H9 (cell line): ENCODE measurements around the gene PPM1B. TPM values are rescaled to one million over a fixed set of nuclear protein-coding genes. Genes with fewer than 3 reads are reported as not detected.

ENCODE experiments used
- DNase-seq: peaks from one replicate; pipeline ENCODE4 v3.0.0-alpha.2; 2017
- H2AFZ ChIP-seq: one replicate; pipeline ENCODE4 v1.6.1; 2013; ENCODE audit warnings: mild to moderate bottlenecking, low read length, control low read depth, moderate library complexity
- H2AK5ac ChIP-seq: 2 replicates; pipeline ENCODE4 v1.6.1; 2013; ENCODE audit warnings: low read length, control low read depth, mixed read lengths; ENCODE audit not compliant: insufficient read length
- H2BK120ac ChIP-seq: one replicate; pipeline ENCODE4 v1.6.1; 2013; ENCODE audit warnings: low read depth, mild to moderate bottlenecking, low read length, control low read depth, inconsistent platforms; ENCODE audit not compliant: poor library complexity, severe bottlenecking
- H2BK12ac ChIP-seq: 2 replicates; pipeline ENCODE4 v1.6.1; 2013; ENCODE audit warnings: low read length, control low read depth, mixed read lengths, low read depth; ENCODE audit not compliant: insufficient read length
- H2BK15ac ChIP-seq: 2 replicates; pipeline ENCODE4 v1.6.1; 2013; ENCODE audit warnings: low read depth, low read length, control low read depth
- H2BK20ac ChIP-seq: one replicate; pipeline ENCODE4 v1.6.1; 2013; ENCODE audit warnings: low read depth, mild to moderate bottlenecking, low read length, control low read depth, inconsistent platforms; ENCODE audit not compliant: poor library complexity, severe bottlenecking
- H2BK5ac ChIP-seq: 2 replicates; pipeline ENCODE4 v1.6.1; 2013; ENCODE audit warnings: low read length, control low read depth, mixed read lengths; ENCODE audit not compliant: insufficient read length
- H3K14ac ChIP-seq: 2 replicates; pipeline ENCODE4 v1.6.1; 2013; ENCODE audit warnings: low read length, control low read depth; ENCODE audit not compliant: insufficient read depth
- H3K18ac ChIP-seq: 2 replicates; pipeline ENCODE4 v1.6.1; 2013; ENCODE audit warnings: low read depth, mild to moderate bottlenecking, mixed read lengths, low read length, control low read depth; ENCODE audit not compliant: insufficient read length
- H3K23ac ChIP-seq: 2 replicates; pipeline ENCODE4 v1.6.1; 2013; ENCODE audit warnings: low read length, control low read depth, mixed read lengths, low read depth; ENCODE audit not compliant: insufficient read length
- H3K23me2 ChIP-seq: 2 replicates; pipeline ENCODE4 v1.6.1; 2013; ENCODE audit warnings: low read depth, mild to moderate bottlenecking, mixed read lengths, low read length, control low read depth; ENCODE audit not compliant: insufficient read length, poor library complexity, severe bottlenecking
- H3K27ac ChIP-seq: 2 replicates; pipeline ENCODE4 v1.5.1; 2013; ENCODE audit warnings: low read length, control low read depth, mixed read lengths, low read depth; ENCODE audit not compliant: insufficient read length
- H3K27me3 ChIP-seq: 2 replicates; pipeline ENCODE4 v1.6.1; 2013; ENCODE audit warnings: low read length, control low read depth, inconsistent platforms; ENCODE audit not compliant: insufficient read depth
- H3K4ac ChIP-seq: 2 replicates; pipeline ENCODE4 v1.6.1; 2013; ENCODE audit warnings: low read depth, mild to moderate bottlenecking, control low read depth, inconsistent platforms, low read length, moderate library complexity
- H3K4me1 ChIP-seq: 2 replicates; pipeline ENCODE4 v1.6.1; 2013; ENCODE audit warnings: low read length, control low read depth, inconsistent platforms; ENCODE audit not compliant: insufficient read depth
- H3K4me2 ChIP-seq: 2 replicates; pipeline ENCODE4 v1.6.1; 2013; ENCODE audit warnings: low read length, control low read depth, mixed read lengths; ENCODE audit not compliant: insufficient read length, insufficient read depth
- H3K56ac ChIP-seq: 2 replicates; pipeline ENCODE4 v1.6.1; 2013; ENCODE audit warnings: low read depth, mild to moderate bottlenecking, mixed read lengths, low read length, control low read depth; ENCODE audit not compliant: insufficient read length
- H3K79me1 ChIP-seq: 2 replicates; pipeline ENCODE4 v1.6.1; 2013; ENCODE audit warnings: low read depth, mild to moderate bottlenecking, moderate library complexity, low read length, control low read depth, inconsistent platforms; ENCODE audit not compliant: insufficient read depth, poor library complexity, severe bottlenecking
- H3K79me2 ChIP-seq: 2 replicates; pipeline ENCODE4 v1.6.1; 2013; ENCODE audit warnings: low read length, control low read depth, inconsistent platforms; ENCODE audit not compliant: insufficient read depth
- H3K9ac ChIP-seq: 2 replicates; pipeline ENCODE4 v1.6.1; 2013; ENCODE audit warnings: low read length, control low read depth, mixed read lengths; ENCODE audit not compliant: insufficient read length; ENCODE audit errors: extremely low read depth
- H3K9me3 ChIP-seq: one replicate; pipeline ENCODE4 v1.6.1; 2013; ENCODE audit warnings: low read depth, low read length, inconsistent platforms; ENCODE audit not compliant: control insufficient read depth
- H3T11ph ChIP-seq: one replicate; pipeline ENCODE4 v1.6.1; 2013; ENCODE audit warnings: mild to moderate bottlenecking, low read length, control low read depth, inconsistent platforms
- H4K20me1 ChIP-seq: one replicate; pipeline ENCODE4 v1.6.1; 2013; ENCODE audit not compliant: control insufficient read depth, insufficient read length, insufficient read depth
- H4K5ac ChIP-seq: 2 replicates; pipeline ENCODE4 v1.6.1; 2013; ENCODE audit warnings: low read depth, mild to moderate bottlenecking, mixed read lengths, low read length, control low read depth; ENCODE audit not compliant: insufficient read length
- H4K8ac ChIP-seq: replicated peaks from 2 replicates; pipeline ENCODE4 v1.6.1; 2013; ENCODE audit warnings: low read length, control low read depth, mixed read lengths, low read depth; ENCODE audit not compliant: insufficient read length
- H4K91ac ChIP-seq: 2 replicates; pipeline ENCODE4 v1.6.1; 2013; ENCODE audit warnings: low read depth, mild to moderate bottlenecking, moderate library complexity, mixed read lengths, low read length, control low read depth; ENCODE audit not compliant: insufficient read length
- H3K27ac Mint-ChIP-seq, 3 experiments: 2 replicates in 2 of 3; 3 replicates in 1 of 3; pipeline ENCODE4 v1.8.0; 2020 to 2021; ENCODE audit warnings: mixed read lengths in 3 of 3, mild to moderate bottlenecking in 1 of 3, moderate library complexity in 1 of 3
- H3K27me3 Mint-ChIP-seq: 2 replicates; pipeline ENCODE4 v1.8.0; 2021; ENCODE audit warnings: low read depth, mild to moderate bottlenecking, moderate library complexity, mixed read lengths
- H3K36me3 Mint-ChIP-seq, 3 experiments: 2 replicates in 2 of 3; 3 replicates in 1 of 3; pipeline ENCODE4 v1.8.0; 2020 to 2021; ENCODE audit warnings: low read depth in 3 of 3, mixed read lengths in 3 of 3; ENCODE audit not compliant: insufficient read depth in 1 of 3
- H3K4me1 Mint-ChIP-seq, 2 experiments: 2 replicates each; pipeline ENCODE4 v1.8.0; 2020; ENCODE audit warnings: mixed read lengths in 2 of 2
- H3K4me3 Mint-ChIP-seq, 2 experiments: 2 replicates in 1 of 2; 3 replicates in 1 of 2; pipeline ENCODE4 v1.8.0; 2020 to 2021; ENCODE audit warnings: mild to moderate bottlenecking in 2 of 2, mixed read lengths in 2 of 2, moderate library complexity in 1 of 2
- H3K9me3 Mint-ChIP-seq, 2 experiments: 2 replicates in 1 of 2; 3 replicates in 1 of 2; pipeline ENCODE4 v1.8.0; 2020; ENCODE audit warnings: mild to moderate bottlenecking in 2 of 2, mixed read lengths in 2 of 2, moderate library complexity in 1 of 2
- WGBS: extraction: QIAGEN DNeasy Blood & Tissue Kit; methylation state at CpG from one replicate; pipeline ENCODE4 v1.1.7; 2013; ENCODE audit warnings: missing lambda C conversion rate, low lambda C conversion rate, mixed read lengths; ENCODE audit not compliant: insufficient read length; ENCODE audit errors: extremely low coverage; 5-methylcytosine and 5-hydroxymethylcytosine counted together
- total RNA-seq: library from RNA; stranded (reverse); gene quantifications from 2 replicates; pipeline ENCODE4 v1.2.1, GENCODE V29; 2021
- TF ChIP-seq, protein P1 (sequence below): fragments of 200-600 bp; sonication (generic); conservative IDR thresholded peaks from 3 replicates; pipeline ENCODE4 v1.8.0; 2021; ENCODE audit warnings: antibody characterized with exemption, mild to moderate bottlenecking

PPM1B gene
- total RNA-seq, 1 experiment from 2014 or later: 156 TPM

GRCh38 chr2:44163777-44164176 is 4.9 kb upstream of the PPM1B start:
- no peak overlapping the region for H2BK5ac ChIP-seq
- no peak overlapping the region for H3K18ac ChIP-seq
- H4K20me1 ChIP-seq: no peaks in the 10 kb centered on the region
- H2AFZ ChIP-seq: no peak overlapping the region
- peaks cover 12 to 31% (median 15%) of the 10 kb centered on the region in 3 experiments for H3K36me3 Mint-ChIP-seq
- no peak overlapping the region for H3K4me2 ChIP-seq
- no peak overlapping the region for H3K23ac ChIP-seq
- no peaks in the 10 kb centered on the region for H3K27me3 Mint-ChIP-seq
- H4K91ac ChIP-seq: no peak overlapping the region
- H3K27ac Mint-ChIP-seq: no peak overlapping the region
- WGBS: no CpG with 5 or more reads among the region's 2 CpGs
- peaks cover 4% of the 10 kb centered on the region for H3K23me2 ChIP-seq
- H4K8ac ChIP-seq: no peak overlapping the region
- H3K4me1 Mint-ChIP-seq: peaks cover 14 to 19% of the 10 kb centered on the region in 2 experiments
- no peaks in the 10 kb centered on the region for H3K79me1 ChIP-seq
- no peak overlapping the region for H2BK120ac ChIP-seq
- H3K27ac ChIP-seq: no peak overlapping the region
- H3K4me1 ChIP-seq: peaks cover 3% of the 10 kb centered on the region; the same call in 1 of the 2 replicates
- H3K9me3 ChIP-seq: no peaks in the 10 kb centered on the region
- no peak overlapping the region for H2BK12ac ChIP-seq
- TF ChIP-seq, protein P1, sequence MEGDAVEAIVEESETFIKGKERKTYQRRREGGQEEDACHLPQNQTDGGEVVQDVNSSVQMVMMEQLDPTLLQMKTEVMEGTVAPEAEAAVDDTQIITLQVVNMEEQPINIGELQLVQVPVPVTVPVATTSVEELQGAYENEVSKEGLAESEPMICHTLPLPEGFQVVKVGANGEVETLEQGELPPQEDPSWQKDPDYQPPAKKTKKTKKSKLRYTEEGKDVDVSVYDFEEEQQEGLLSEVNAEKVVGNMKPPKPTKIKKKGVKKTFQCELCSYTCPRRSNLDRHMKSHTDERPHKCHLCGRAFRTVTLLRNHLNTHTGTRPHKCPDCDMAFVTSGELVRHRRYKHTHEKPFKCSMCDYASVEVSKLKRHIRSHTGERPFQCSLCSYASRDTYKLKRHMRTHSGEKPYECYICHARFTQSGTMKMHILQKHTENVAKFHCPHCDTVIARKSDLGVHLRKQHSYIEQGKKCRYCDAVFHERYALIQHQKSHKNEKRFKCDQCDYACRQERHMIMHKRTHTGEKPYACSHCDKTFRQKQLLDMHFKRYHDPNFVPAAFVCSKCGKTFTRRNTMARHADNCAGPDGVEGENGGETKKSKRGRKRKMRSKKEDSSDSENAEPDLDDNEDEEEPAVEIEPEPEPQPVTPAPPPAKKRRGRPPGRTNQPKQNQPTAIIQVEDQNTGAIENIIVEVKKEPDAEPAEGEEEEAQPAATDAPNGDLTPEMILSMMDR: no peak
- no peak overlapping the region for H2BK20ac ChIP-seq
- no peaks in the 10 kb centered on the region for H3K27me3 ChIP-seq
- no peak overlapping the region for H3K4me3 Mint-ChIP-seq
- no peak overlapping the region for H3T11ph ChIP-seq
- H3K14ac ChIP-seq: no peak overlapping the region
- DNase-seq: no peak
- no peak overlapping the region for H3K4ac ChIP-seq
- no peak overlapping the region for H3K56ac ChIP-seq
- H4K5ac ChIP-seq: no peak overlapping the region
- H3K79me2 ChIP-seq: no peaks in the 10 kb centered on the region
- H2BK15ac ChIP-seq: no peak overlapping the region
- peaks cover 21 to 32% of the 10 kb centered on the region in 2 experiments for H3K9me3 Mint-ChIP-seq
- no peak overlapping the region for H2AK5ac ChIP-seq
- H3K9ac ChIP-seq: no peak overlapping the region
